Lower lobe of right lung (tissue), 2 donors: ENCODE results near the gene SGTA. TPM values are rescaled to one million over a fixed set of nuclear protein-coding genes. Genes with fewer than 3 reads are reported as not detected.

ENCODE experiments used
- ATAC-seq, 2 donors: fragments of 200-7000 bp; cut with Tn5 transposase; one replicate each; pipeline ENCODE4 v1.9.1; 2020 to 2022; ENCODE audit warnings: mild to moderate bottlenecking in 2 of 2, moderate library complexity in 2 of 2
- DNase-seq: peaks from one replicate; pipeline ENCODE4 v3.0.0-alpha.2; 2020
- H3K27ac ChIP-seq: fragments of 200-600 bp; one replicate; pipeline ENCODE4 v1.8.0; 2022
- H3K27me3 ChIP-seq: fragments of 200-600 bp; one replicate; pipeline ENCODE4 v1.8.0; 2022; ENCODE audit warnings: low read depth
- H3K36me3 ChIP-seq: fragments of 200-600 bp; one replicate; pipeline ENCODE4 v1.8.0; 2022; ENCODE audit warnings: mild to moderate bottlenecking
- H3K4me1 ChIP-seq: fragments of 200-600 bp; one replicate; pipeline ENCODE4 v1.8.0; 2022
- H3K4me3 ChIP-seq: fragments of 200-600 bp; one replicate; pipeline ENCODE4 v1.8.0; 2022; ENCODE audit warnings: mild to moderate bottlenecking
- H3K9me3 ChIP-seq: fragments of 200-600 bp; one replicate; pipeline ENCODE4 v1.8.0; 2022
- intact Hi-C: fragments of 100-400 bp; cut with DNase I; formaldehyde crosslinking; loops from one replicate; pipeline ENCODE4 v1.11.0; 2022
- total RNA-seq: library from RNA; stranded (reverse); fragmentation: NEBNext Ultra II Directional; extraction: Animal tissue kit (Norgen Biotek cat#: 25700); gene quantifications from one replicate; pipeline ENCODE4 v1.2.1, GENCODE V29; 2021
- TF ChIP-seq, protein P1 (sequence below): fragments of 200-600 bp; IDR thresholded peaks from one replicate; pipeline ENCODE4 v1.8.0; 2022; ENCODE audit warnings: antibody characterized with exemption, mild to moderate bottlenecking
- donor health status: DM: no; HTN: yes; CAD: no; lungs with severe emphysema.

SGTA gene
- total RNA-seq, 1 donor from 2014 or later: 41.6 TPM

DNA sequence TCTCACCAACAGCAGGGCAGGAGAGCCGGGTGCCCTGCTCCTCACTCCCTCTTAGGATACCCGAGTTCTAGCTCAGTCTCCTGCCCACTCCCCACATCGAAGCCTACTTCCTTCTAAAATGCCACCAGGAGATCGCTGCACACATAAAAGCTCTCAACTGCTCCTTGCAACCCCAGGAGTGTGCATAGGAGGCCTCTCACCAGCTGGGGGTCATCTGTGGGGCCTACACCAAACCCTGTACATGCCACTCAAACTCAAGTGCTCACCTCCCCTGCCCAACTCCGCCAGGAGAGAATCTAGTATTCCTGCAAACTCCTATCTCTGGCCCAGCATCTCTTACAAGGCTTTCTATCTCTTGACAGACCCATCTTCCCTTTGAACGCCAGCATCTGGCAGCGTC, 2.8 kb downstream of the SGTA start:
- Histone ChIP-seq H3K4me1 (peaks cover 48% of the 10 kb centered on the region), H3K27ac (no peak overlapping the region), H3K27me3 (no peaks in the 10 kb centered on the region), H3K4me3 (no peak overlapping the region), H3K36me3 (peaks cover 9% of the 10 kb centered on the region), H3K9me3 (no peaks in the 10 kb centered on the region)
- no peak for ATAC-seq
- intact Hi-C loops: no loop called here
- DNase-seq: no peak
- TF ChIP-seq, protein P1, sequence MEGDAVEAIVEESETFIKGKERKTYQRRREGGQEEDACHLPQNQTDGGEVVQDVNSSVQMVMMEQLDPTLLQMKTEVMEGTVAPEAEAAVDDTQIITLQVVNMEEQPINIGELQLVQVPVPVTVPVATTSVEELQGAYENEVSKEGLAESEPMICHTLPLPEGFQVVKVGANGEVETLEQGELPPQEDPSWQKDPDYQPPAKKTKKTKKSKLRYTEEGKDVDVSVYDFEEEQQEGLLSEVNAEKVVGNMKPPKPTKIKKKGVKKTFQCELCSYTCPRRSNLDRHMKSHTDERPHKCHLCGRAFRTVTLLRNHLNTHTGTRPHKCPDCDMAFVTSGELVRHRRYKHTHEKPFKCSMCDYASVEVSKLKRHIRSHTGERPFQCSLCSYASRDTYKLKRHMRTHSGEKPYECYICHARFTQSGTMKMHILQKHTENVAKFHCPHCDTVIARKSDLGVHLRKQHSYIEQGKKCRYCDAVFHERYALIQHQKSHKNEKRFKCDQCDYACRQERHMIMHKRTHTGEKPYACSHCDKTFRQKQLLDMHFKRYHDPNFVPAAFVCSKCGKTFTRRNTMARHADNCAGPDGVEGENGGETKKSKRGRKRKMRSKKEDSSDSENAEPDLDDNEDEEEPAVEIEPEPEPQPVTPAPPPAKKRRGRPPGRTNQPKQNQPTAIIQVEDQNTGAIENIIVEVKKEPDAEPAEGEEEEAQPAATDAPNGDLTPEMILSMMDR: no peak

DNA sequence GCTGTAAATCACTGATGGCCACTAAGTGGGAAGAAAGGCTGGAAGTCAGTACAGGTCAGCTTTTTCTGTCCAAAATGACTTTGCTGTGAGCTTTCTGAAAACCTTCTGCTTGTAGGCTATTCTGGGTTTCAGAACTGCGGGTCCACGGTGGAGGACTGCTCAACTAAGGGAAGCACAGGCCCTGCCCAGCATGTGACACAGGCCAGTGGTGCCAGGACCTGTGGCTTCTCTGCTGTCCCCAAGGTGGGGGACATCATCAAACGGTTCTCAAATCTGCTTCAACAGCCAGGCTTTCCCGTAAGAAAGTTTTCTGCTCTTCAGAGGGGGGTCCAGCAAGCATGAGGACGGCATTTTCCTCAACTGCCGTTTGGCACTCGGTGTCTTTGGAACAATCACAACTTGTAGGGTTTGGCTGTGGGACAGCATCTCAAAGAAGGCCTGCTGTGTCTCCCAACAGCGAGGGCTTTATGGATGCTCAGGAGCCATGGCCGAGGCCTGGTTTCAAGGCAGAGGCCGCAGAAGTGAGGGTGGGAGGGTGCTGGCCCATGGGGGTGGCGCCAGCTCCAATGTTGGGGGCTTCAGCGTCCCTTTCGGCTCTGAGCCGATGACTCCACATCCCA, 3.8 kb downstream of the SGTA start:
- no peaks in the 10 kb centered on the region for H3K9me3 ChIP-seq
- H3K4me3 ChIP-seq: no peak overlapping the region
- DNase-seq: no peak
- TF ChIP-seq, protein P1: no peak
- no peaks in the 10 kb centered on the region for H3K27me3 ChIP-seq
- H3K27ac ChIP-seq: no peak overlapping the region
- peaks cover 9% of the 10 kb centered on the region for H3K36me3 ChIP-seq
- intact Hi-C loops: no loop called here
- ATAC-seq: no peak
- peaks cover 49% of the 10 kb centered on the region for H3K4me1 ChIP-seq

DNA sequence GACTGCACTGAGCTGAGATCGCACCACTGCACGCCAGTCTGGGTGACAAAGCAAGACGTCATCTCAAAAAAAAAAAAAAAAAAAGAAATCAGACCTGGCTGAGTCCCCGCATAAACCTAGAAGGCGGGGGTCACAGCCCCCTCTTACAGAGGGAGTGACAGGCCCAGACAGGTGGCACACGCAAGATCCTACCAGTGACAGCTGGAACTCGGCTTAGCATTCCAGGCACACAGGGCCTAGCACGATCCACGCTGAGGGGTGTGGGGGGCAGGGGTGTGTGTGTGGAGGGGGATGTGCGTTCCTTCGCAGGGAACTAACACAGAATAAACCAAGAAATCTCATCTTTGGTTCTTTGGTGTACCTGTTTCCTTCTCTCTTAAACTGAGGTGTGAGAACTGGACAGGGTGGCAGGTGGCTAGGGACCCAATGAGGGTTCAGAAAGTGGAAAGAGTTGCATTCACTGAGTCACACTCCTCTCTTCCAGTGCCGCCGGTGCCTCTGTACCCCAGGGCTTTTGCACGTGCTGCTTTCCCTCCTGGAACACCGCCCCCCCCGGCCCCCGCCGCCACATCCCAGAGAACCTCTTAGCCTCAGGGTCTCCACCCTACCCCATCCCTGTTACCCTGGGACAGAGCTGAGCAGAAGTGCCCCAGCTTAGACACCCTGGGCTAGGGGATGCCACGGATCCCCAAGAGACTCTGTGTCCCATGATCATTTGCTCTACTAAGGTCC, 5.0 kb downstream of the SGTA start:
- Histone ChIP-seq H3K4me1 (peaks cover 45% of the 10 kb centered on the region), H3K9me3 (no peaks in the 10 kb centered on the region), H3K36me3 (peaks cover 9% of the 10 kb centered on the region), H3K4me3 (no peak overlapping the region), H3K27ac (no peak overlapping the region), H3K27me3 (no peaks in the 10 kb centered on the region)
- ATAC-seq (no peak), DNase-seq (no peak)
- TF ChIP-seq, protein P1: no peak
- intact Hi-C loops: no loop called here

DNA sequence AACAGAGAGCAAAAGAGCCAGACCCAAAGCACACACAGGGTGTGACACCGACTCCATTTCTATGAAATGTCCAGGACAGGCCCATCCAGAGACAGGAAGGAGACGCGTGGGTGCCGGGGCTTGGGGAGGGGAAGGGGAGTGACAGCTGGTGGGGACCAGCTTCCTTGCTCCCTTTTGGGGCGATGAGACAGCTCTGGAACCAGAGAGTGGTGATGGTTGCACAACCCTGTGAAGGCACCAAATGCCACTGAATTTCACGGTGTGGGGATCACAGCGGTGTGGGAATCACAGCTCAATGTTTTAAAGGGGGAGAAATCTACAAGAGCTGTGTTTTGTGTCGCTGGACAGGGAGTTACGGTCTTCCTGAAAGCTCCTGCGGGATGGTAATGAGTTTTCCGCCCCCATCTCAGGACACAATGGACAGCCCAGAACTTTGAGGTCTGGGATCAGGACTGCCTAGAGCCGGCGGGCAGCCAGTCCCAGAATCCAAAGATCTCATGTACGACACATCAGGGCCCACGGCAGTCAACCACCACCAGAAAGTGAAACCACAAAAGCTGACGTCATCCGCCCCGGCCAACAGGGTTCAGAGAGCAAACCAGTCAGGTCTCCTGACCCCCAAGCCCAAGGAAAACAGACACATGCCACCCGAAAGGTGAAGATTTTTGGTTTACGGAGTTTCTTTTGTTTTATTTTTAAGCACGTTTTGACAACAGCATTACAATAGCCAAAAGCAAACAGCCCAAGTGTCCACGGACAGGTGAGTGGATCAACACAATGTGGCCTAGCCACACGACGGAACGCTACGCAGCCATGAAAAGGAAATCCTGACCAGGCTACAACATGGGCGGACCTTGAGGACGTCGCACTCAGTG, 7.3 kb downstream of the SGTA start:
- peak overlapping the region; percentile 88 for H3K27ac ChIP-seq
- peaks cover 9% of the 10 kb centered on the region for H3K36me3 ChIP-seq
- peak overlapping the region; percentile 39 for H3K4me3 ChIP-seq
- DNase-seq: peak; percentile 84
- ATAC-seq: peak; percentile 69 to 80
- no peaks in the 10 kb centered on the region for H3K9me3 ChIP-seq
- H3K4me1 ChIP-seq: peaks cover 40% of the 10 kb centered on the region
- TF ChIP-seq, protein P1: no peak
- intact Hi-C loops: no loop called here
- H3K27me3 ChIP-seq: no peaks in the 10 kb centered on the region

DNA sequence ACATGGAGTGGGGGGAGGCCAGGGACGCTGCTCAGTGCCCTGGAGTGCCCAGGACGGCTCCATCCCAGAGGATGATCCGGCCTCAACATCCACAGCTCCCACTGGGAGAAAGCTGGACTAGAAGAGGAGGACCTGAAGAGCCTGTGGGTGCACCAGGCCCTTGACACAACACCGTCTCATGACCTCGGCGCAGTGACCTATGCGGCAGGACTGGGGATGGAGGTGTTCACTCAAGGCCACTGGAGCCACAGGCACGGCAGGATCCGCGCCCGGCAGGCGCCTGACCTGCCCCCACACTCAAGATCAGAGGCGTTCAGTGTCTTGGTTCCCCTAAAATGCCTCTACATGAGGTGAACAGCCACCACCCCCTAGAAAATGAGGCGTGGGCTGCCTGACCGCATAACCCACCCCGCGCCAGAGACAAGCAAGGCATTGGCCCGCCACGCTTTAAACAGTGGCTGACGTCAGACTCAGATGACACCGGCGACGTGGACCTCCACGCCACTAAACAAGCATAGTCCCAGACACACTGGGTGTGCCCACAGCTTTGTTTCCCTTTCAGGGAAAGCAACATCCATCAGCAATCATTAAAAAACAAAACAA, 8.0 kb downstream of the SGTA start:
- TF ChIP-seq, protein P1: no peak
- peak overlapping the region; percentile 88 for H3K27ac ChIP-seq
- DNase-seq (peak; percentile 73), ATAC-seq (peak; percentile 66 to 74)
- peaks cover 41% of the 10 kb centered on the region for H3K4me1 ChIP-seq
- H3K36me3 ChIP-seq: peaks cover 9% of the 10 kb centered on the region
- intact Hi-C loops: no loop called here
- H3K9me3 ChIP-seq: no peaks in the 10 kb centered on the region
- H3K27me3 ChIP-seq: no peaks in the 10 kb centered on the region
- peak overlapping the region; percentile 39 for H3K4me3 ChIP-seq
